HL-60 (cell line): ENCODE data around the gene DYNC1I1.

Experiments used
- DNase-seq, 2 experiments: peaks; one replicate each; pipeline ENCODE4 v3.0.0-alpha.2; 2010 to 2020; ENCODE audit warnings: low read depth in 1 of 2, low spot score in 1 of 2
- H3K27ac ChIP-seq: fragments of 250-450 bp; sonication (Bioruptor Pico); replicated peaks from 2 replicates; pipeline ENCODE4 v1.5.1; 2020; ENCODE audit warnings: mild to moderate bottlenecking, moderate library complexity
- H3K27me3 ChIP-seq: fragments of 250-450 bp; sonication (Bioruptor Pico); 2 replicates; pipeline ENCODE4 v1.5.1; 2021; ENCODE audit warnings: mild to moderate bottlenecking, moderate library complexity; ENCODE audit not compliant: insufficient read depth, poor library complexity, severe bottlenecking
- H3K4me3 ChIP-seq: replicated peaks from 2 replicates; pipeline ENCODE4 v1.5.1; 2011; ENCODE audit warnings: mild to moderate bottlenecking, control low read depth, low read length; ENCODE audit not compliant: insufficient read depth
- CTCF ChIP-seq: IDR thresholded peaks from one replicate; pipeline ENCODE4 v1.5.1; 2011; ENCODE audit warnings: low read length, control low read depth, inconsistent platforms; ENCODE audit not compliant: insufficient read depth
- GABPA ChIP-seq: IDR thresholded peaks from 2 replicates; pipeline ENCODE4 v1.6.1; 2012; ENCODE audit warnings: low read depth
- POLR2AphosphoS5 ChIP-seq: IDR thresholded peaks from 2 replicates; pipeline ENCODE4 v1.6.1; 2012; ENCODE audit warnings: low read depth
- REST ChIP-seq: IDR thresholded peaks from 2 replicates; pipeline ENCODE4 v1.6.1; 2012; ENCODE audit warnings: low read depth; ENCODE audit not compliant: insufficient replicate concordance
- SPI1 ChIP-seq: IDR thresholded peaks from 2 replicates; pipeline ENCODE4 v1.6.1; 2012; ENCODE audit warnings: low read depth, mild to moderate bottlenecking, borderline replicate concordance

Gene DYNC1I1

GRCh38 chr7:95907337-95907736 lies 135.0 kb downstream of the DYNC1I1 start:
- H3K4me3 ChIP-seq = no peak overlapping the region
- TF ChIP-seq GABPA (no peak), REST (no peak), SPI1 (no peak), CTCF (no peak), POLR2AphosphoS5 (no peak)
- no peaks in the 10 kb centered on the region for H3K27me3 ChIP-seq
- no peak for DNase-seq
- no peak overlapping the region for H3K27ac ChIP-seq

GRCh38 chr7:95908499-95908898 lies 136.1 kb downstream of the DYNC1I1 start:
- DNase-seq = no peak
- no peak overlapping the region for H3K4me3 ChIP-seq
- TF ChIP-seq REST (no peak), CTCF (no peak), POLR2AphosphoS5 (no peak), SPI1 (no peak), GABPA (no peak)
- no peaks in the 10 kb centered on the region for H3K27me3 ChIP-seq
- no peak overlapping the region for H3K27ac ChIP-seq

GRCh38 chr7:95910341-95910740 lies 138.0 kb downstream of the DYNC1I1 start:
- H3K27me3 ChIP-seq = no peaks in the 10 kb centered on the region
- DNase-seq = no peak
- no peak overlapping the region for H3K27ac ChIP-seq
- no peak overlapping the region for H3K4me3 ChIP-seq
- TF ChIP-seq POLR2AphosphoS5 = no peak
- no peak for TF ChIP-seq SPI1
- no peak for TF ChIP-seq REST
- TF ChIP-seq GABPA = no peak
- no peak for TF ChIP-seq CTCF
